ENCODE measurements around the gene POU4F1. TPM values are rescaled to one million over a fixed set of nuclear protein-coding genes. Genes with fewer than 3 reads are reported as not detected.

The POU4F1 gene
- total RNA-seq, 1 donor from 2014 or later: 0.08 TPM

DNA sequence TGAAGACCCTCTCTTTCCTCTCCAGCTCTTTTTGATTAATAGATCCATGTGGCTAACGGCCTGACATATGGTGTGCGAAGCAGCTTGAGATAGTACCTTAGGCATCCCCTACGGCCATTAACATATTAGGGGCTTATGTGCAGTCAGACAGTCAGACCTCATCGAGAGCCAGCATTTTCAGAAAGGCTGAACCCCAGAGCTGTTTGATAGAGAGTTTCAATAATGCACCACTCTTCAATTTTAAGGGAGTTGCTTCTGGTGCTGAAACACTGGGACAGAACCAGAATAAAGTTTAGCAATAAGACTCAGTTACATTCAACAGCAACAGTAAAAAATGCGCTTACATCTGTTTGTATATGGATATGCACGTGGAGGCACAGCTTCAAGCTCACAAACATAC, 10.8 kb downstream of the POU4F1 start:
- ATAC-seq: no peak

DNA sequence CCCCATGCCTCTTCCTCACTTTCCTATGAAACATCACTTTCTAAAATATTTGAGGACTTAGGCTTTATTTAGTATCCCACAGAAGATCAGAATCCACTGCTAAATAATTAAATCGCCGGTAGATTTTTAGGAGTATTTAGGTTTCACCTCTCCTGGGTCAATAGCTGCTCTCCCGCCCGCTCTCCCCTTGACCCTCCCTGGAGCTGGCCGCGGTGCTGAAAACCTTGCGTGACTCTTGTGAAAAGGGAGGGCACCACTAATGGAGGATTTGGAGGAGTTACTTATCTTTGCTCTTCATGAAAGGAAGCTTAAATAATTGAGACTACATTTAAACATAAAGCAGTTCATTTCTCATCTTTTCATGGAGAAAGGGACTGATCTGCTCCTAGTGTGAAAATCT, 14.1 kb downstream of the POU4F1 start:
- no peak for ATAC-seq

DNA sequence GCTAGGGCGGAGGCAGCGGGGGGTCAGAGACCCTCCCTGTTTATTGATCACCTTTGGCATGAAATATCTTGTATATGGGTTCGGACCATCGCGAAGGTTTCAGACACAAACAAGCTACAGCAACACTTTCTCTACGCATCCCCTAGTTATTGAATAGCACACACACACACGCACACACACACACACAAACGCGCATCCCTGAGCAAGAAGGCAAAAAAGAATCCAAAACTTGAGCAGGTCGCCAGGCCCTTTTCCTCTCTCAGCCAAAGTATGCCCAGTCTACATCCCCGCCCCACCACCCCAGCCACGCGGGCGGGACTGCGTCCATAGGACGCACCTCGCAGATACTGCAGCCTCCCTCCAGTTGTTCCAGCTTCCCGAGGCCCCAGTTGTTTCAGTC, 16.0 kb downstream of the POU4F1 start:
- no peak for ATAC-seq

DNA sequence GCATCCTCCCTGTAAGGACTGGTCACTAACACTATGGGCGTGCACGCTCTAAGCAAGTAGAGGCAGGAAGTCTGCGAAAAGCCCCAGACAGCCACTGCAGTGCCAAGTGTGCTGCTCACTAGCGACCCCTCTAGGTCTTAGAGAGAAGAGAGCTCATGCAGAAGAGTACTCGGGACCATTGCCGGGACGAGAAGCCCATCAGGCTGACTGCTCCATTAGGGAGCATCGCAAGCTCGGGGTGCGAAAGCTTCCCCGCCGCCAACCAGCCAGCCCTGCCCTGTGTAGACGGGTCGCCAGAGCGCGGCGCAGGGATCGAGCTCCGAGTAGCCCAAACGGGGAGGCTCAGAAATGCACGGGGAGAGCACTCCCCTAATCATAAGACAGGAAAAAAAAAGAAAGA, 16.6 kb downstream of the POU4F1 start:
- no peak for ATAC-seq

DNA sequence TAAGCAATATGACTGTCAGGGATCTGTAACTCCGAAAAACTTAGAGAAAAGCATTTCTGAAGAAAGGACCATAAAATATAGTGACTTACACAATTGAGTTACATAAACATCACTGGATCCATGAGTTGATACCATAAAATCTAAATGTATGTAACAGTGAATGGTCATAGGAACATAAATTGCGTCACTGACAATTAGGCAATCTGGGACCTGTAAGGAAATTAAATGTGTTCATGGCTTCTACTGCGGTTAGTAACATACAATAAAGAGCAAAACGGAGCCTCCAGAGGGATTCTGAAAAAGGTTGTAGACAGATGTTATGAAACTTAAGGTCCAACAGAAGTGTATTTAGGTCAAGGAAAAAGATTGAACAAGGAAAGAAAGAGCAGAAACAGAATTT, 27.1 kb downstream of the POU4F1 start:
- no peak for ATAC-seq

DNA sequence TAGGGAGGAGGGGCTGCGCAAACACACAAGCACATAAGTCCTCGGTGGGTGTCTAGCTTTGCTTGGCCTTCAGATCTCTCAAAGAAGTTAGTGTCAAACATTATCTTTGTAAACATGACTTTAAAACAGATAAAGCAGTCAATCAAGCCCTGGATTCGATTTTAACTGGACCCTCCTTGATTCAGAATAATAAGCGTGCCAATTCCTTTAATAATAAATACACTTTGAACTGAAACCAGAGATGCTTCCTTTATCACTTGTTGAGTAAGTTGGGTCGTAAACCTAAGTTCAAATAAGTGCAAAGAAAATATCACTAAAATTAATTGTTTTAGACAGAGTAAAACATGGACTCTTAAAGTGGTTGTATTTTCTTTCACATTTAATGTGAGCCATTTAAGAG, 30.9 kb downstream of the POU4F1 start:
- no peak for ATAC-seq

DNA sequence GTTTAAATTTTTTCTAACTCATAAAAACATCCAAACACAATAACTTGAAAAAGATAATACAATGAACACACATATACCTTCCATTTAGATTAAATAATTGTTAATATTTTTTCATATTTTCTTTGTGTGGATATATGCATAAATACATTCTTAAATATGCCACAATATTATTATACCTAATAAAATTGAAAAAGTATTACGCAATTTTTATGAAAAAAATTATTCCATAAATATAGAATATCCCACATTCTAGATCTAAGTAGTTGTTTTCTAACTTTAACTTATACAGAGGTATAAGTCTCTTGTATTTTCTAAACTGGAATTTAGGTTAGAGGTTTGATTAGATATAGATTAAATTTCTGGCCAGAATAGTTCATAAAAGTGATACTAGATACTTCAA, 34.3 kb downstream of the POU4F1 start:
- no peak for ATAC-seq

DNA sequence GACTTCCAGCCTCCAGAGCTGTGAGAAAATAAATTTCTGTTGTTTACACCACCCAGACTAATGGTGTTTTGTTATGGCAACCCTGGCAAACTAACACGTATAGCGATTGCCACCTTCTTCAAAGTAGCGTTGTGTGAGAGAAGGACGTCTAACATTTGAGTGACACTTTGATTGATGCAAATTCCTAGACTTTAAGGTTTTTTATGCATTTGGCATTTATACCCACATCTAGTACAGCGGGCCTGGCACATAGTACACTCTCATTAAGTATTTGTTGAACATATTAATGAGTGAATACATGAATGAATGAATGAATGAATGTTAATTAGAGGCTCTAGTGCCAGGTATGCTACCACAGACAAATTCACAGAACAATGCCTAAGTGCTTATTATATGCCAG, 36.7 kb downstream of the POU4F1 start:
- no peak for ATAC-seq

DNA sequence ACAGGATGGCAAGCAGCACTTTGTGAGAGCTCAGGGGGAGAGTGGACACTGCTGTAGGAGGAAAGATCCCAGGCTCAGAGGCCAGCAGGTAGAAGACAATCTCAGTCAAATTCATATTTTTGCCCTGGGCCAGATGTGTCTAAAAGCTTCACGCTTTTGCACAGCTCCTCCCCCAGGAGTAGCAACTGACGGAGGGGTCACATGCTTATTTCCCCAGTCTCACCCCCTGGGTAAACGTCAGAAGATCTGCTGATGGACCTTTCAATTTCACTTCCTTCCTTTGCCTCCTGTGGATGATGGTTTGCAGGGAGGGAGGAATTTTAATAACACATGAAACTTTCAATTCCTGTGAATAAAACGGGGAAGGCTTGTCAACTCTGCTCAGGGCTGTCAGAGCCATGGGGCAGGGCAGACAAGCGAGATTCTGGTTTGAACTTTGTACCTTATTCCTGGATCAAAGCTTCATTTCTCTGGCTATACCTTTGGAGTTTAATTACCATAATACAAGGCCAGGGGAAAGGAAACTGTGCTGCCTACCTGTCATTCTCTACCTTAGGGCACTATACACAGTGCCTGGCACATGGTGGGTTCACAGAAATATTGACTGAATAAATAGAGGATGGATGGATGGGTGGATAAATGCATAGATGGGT, 41.0 kb downstream of the POU4F1 start:
- no peak for ATAC-seq

Other genes starting within 250 kb of the POU4F1 start
- gene OBI1, start 55.6 kb upstream of the POU4F1 start, total RNA-seq: 5.2 TPM